Stomach (tissue), 9 donors: ENCODE measurements around the gene CASQ1. TPM values are rescaled to one million over a fixed set of nuclear protein-coding genes. Genes with fewer than 3 reads are reported as not detected.

Source experiments
- DNase-seq, 2 donors: peaks; one replicate each; pipeline versions ENCODE4 v3.0.0 to v3.0.0-alpha.2; 2013 to 2019
- H3K27ac ChIP-seq, 5 donors: fragments of 200-600 bp in 4 of 5; sonication (generic) in 4 of 5; one replicate each; pipeline ENCODE4 v1.5.1; 2013 to 2019; ENCODE audit warnings: mild to moderate bottlenecking in 1 of 5, moderate library complexity in 1 of 5
- H3K27me3 ChIP-seq, 3 donors: fragments of 200-600 bp; sonication (generic); one replicate each; pipeline ENCODE4 v1.5.1; 2017 to 2019; ENCODE audit warnings: mixed run types in 1 of 3
- H3K36me3 ChIP-seq, 4 donors: fragments of 200-600 bp; sonication (generic); 1 replicate in 3 of 4; 2 replicates in 1 of 4; pipeline ENCODE4 v1.5.1; 2016 to 2019
- H3K4me1 ChIP-seq, 4 donors: fragments of 200-600 bp; sonication (generic); one replicate each; pipeline ENCODE4 v1.5.1; 2016 to 2019
- H3K4me3 ChIP-seq, 4 donors: fragments of 200-600 bp; sonication (generic) in 3 of 4; one replicate each; pipeline ENCODE4 v1.5.1; 2016 to 2019; ENCODE audit warnings: mild to moderate bottlenecking in 1 of 4
- H3K9me3 ChIP-seq, 4 donors: fragments of 200-600 bp; sonication (generic); one replicate each; pipeline ENCODE4 v1.5.1; 2016 to 2019
- EP300 ChIP-seq: sonication (generic); formaldehyde crosslinking; IDR thresholded peaks from one replicate; pipeline ENCODE4 v1.6.1; 2017; ENCODE audit warnings: antibody characterized with exemption
- POLR2A ChIP-seq, 4 donors: fragments of 450-650 bp; IDR thresholded peaks; one replicate each; pipeline ENCODE4 v1.6.1; 2016; ENCODE audit warnings: antibody characterized with exemption in 4 of 4, control low read depth in 2 of 4, mild to moderate bottlenecking in 1 of 4, moderate library complexity in 1 of 4
- POLR2AphosphoS5 ChIP-seq, 3 donors: sonication (generic); formaldehyde crosslinking; IDR thresholded peaks; one replicate each; pipeline ENCODE4 v1.6.1; 2016; ENCODE audit warnings: antibody characterized with exemption in 3 of 3
- WGBS, 5 donors: extraction: QIAGEN DNeasy Blood & Tissue Kit in 3 of 5; methylation state at CpG; one replicate each; pipeline versions ENCODE4 v1.1.5 to v1.1.7; 2013 to 2018; 5-methylcytosine and 5-hydroxymethylcytosine counted together
- intact Hi-C: fragments of 100-400 bp; cut with DNase I; formaldehyde crosslinking; loops from one replicate; pipeline ENCODE4 v1.15.1; 2023; ENCODE audit warnings: low total_unique reads
- polyA plus RNA-seq, 3 donors: library from polyadenylated mRNA; stranded (reverse); fragments of 200-250 nt; gene quantifications; one replicate each; pipeline ENCODE4 v1.2.3, GENCODE V29; 2013
- total RNA-seq, 5 donors: library from RNA; depleted of rRNA; stranded (reverse); fragments of >200 nt; gene quantifications; one replicate each; pipeline versions ENCODE4 v1.1.0 to v1.2.3, GENCODE V29; 2014 to 2016
- TF ChIP-seq, protein P1 (sequence below), 7 experiments: fragments of 450-650 bp in 4 of 7; fragments of 200-600 bp in 3 of 7; sonication (generic) in 3 of 7; IDR thresholded peaks; one replicate each; pipeline ENCODE4 v1.5.1; 2016 to 2019; ENCODE audit warnings: antibody characterized with exemption in 7 of 7, control low read depth in 2 of 7, mild to moderate bottlenecking in 1 of 7
- donor health status: healthy with polysubstance abuse.
- donor health status: Bipolar disorder and iron deficiency.
- donor health status: healthy.

Gene CASQ1
- total and polyA plus RNA-seq, 8 donors, result 0.48 to 0.61 (median 0.55) TPM; not detected in 5

- TF ChIP-seq EP300, result no peak
- TF ChIP-seq POLR2A (IDR thresholded peaks at IDR 0.05), result no peak
- TF ChIP-seq POLR2AphosphoS5 (IDR thresholded peaks at IDR 0.05), result no peak
- TF ChIP-seq, protein P1, sequence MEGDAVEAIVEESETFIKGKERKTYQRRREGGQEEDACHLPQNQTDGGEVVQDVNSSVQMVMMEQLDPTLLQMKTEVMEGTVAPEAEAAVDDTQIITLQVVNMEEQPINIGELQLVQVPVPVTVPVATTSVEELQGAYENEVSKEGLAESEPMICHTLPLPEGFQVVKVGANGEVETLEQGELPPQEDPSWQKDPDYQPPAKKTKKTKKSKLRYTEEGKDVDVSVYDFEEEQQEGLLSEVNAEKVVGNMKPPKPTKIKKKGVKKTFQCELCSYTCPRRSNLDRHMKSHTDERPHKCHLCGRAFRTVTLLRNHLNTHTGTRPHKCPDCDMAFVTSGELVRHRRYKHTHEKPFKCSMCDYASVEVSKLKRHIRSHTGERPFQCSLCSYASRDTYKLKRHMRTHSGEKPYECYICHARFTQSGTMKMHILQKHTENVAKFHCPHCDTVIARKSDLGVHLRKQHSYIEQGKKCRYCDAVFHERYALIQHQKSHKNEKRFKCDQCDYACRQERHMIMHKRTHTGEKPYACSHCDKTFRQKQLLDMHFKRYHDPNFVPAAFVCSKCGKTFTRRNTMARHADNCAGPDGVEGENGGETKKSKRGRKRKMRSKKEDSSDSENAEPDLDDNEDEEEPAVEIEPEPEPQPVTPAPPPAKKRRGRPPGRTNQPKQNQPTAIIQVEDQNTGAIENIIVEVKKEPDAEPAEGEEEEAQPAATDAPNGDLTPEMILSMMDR (IDR thresholded peaks at IDR 0.05), result no peak
- no peak overlapping the region for H3K4me3 ChIP-seq
- H3K36me3 ChIP-seq, result no peaks in the 10 kb centered on the region
- no peaks in the 10 kb centered on the region for H3K9me3 ChIP-seq
- DNase-seq, result no peak
- H3K27ac ChIP-seq, result no peak overlapping the region
- H3K4me1 ChIP-seq, result no peaks in the 10 kb centered on the region
- 84 to 93% (median 90%) methylated on average over 2 of the region's 2 CpGs for whole genome bisulfite sequencing, 5 donors
- intact Hi-C loops, result loop anchor here (10.0 kb wide), 1 partner anchor 64 kb away; the partner anchor contains the start of gene ATP1A2
- H3K27me3 ChIP-seq, result peaks cover 0 to 9% (median 0%) of the 10 kb centered on the region in 3 donors
Observed at GRCh38 chr1:160178731-160179130, 11.6 kb upstream of the CASQ1 start.

- H3K4me3 ChIP-seq, result no peak overlapping the region
- intact Hi-C loops, result loop anchor here (10.0 kb wide), 1 partner anchor 65 kb away; the partner anchor contains the start of gene ATP1A2
- DNase-seq, result no peak
- TF ChIP-seq, protein P1 (IDR thresholded peaks at IDR 0.05), result no peak
- TF ChIP-seq EP300 (no peak), POLR2AphosphoS5 (IDR thresholded peaks at IDR 0.05) (no peak)
- WGBS, 5 donors, result 77 to 84% (median 81%) methylated on average over 4 of the region's 4 CpGs
- H3K27me3 ChIP-seq, result peaks cover 0 to 4% (median 0%) of the 10 kb centered on the region in 3 donors
- H3K4me1 ChIP-seq, result no peaks in the 10 kb centered on the region
- H3K27ac ChIP-seq, result no peak overlapping the region
- H3K9me3 ChIP-seq, result no peaks in the 10 kb centered on the region
- H3K36me3 ChIP-seq, result no peaks in the 10 kb centered on the region
Observed at GRCh38 chr1:160179336-160179735, 11.0 kb upstream of the CASQ1 start.

DNA sequence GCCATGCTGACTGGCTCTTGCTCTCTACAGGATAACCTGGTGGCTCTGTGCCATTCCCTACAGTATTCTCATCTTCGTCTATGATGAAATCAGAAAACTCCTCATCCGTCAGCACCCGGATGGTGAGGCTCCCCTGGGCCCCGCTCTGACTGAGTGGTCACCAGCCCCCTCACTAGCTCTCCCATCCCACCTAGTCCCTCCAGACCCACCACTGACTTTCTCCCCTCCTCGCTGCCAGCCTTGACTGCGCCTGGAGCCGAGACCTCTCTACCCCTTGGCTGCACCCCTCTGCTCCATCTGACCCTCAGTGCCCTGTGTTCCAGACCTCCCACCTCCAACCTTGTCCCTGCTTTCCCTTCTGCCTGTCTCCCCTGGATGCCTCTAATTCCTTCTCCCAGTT, 4.1 kb upstream of the CASQ1 start:
- H3K9me3 ChIP-seq, result no peaks in the 10 kb centered on the region
- H3K27ac ChIP-seq, result no peak overlapping the region
- H3K4me3 ChIP-seq, result no peak overlapping the region
- no peaks in the 10 kb centered on the region for H3K36me3 ChIP-seq
- TF ChIP-seq EP300 (no peak), POLR2AphosphoS5 (IDR thresholded peaks at IDR 0.05) (no peak), POLR2A (IDR thresholded peaks at IDR 0.05) (no peak)
- TF ChIP-seq, protein P1 (IDR thresholded peaks at IDR 0.05), result no peak
- H3K27me3 ChIP-seq, result no peaks in the 10 kb centered on the region
- H3K4me1 ChIP-seq, result peaks cover 0 to 10% (median 5%) of the 10 kb centered on the region in 4 donors
- DNase-seq, result no peak
- intact Hi-C loops, result no loop called here
- WGBS, 5 donors, result 86 to 96% (median 89%) methylated on average over 7 of the region's 7 CpGs

DNA sequence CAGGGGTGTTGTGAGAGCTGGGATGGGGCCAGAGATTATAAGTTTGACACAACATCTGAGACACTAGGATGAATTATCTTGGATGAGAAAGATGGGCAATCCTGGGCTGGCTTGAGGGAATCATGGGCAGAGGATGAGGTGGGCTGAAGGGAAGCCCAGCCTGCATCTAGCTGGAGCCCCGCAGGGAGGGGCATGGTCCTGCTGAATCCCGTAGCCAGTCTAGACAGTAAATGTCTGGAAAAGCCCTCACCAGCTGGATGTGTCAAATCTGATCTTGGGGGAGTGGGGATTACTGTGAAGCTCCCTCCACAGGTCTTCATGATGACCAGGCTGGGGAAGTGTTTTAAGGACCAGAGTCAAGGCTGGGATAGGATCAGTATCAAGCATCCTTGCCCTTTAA, 3.6 kb upstream of the CASQ1 start:
- H3K4me1 ChIP-seq, result peaks cover 0 to 10% (median 5%) of the 10 kb centered on the region in 4 donors
- intact Hi-C loops, result no loop called here
- no peak overlapping the region for H3K27ac ChIP-seq
- no peaks in the 10 kb centered on the region for H3K36me3 ChIP-seq
- H3K9me3 ChIP-seq, result no peaks in the 10 kb centered on the region
- DNase-seq, result no peak
- TF ChIP-seq POLR2A (IDR thresholded peaks at IDR 0.05) (no peak), EP300 (no peak), POLR2AphosphoS5 (IDR thresholded peaks at IDR 0.05) (no peak)
- TF ChIP-seq, protein P1 (IDR thresholded peaks at IDR 0.05), result no peak
- 56 to 68% (median 64%) methylated on average over 2 of the region's 2 CpGs for WGBS, 5 donors
- no peak overlapping the region for H3K4me3 ChIP-seq
- no peaks in the 10 kb centered on the region for H3K27me3 ChIP-seq
